ENCODE results near the gene AKNA. TPM values are rescaled to one million over a fixed set of nuclear protein-coding genes. Genes with fewer than 3 reads are reported as not detected.

The AKNA gene
- total RNA-seq, 1 donor from 2014 or later: 16.0 TPM

- Histone ChIP-seq H3K9ac (ENCODE audit: low read length) (no peak overlapping the region), H3K36me3 (ENCODE audit: insufficient read depth, low read length) (no peaks in the 10 kb centered on the region), H3K4me3 (ENCODE audit: insufficient read depth, low read depth, low read length) (no peak overlapping the region), H3K9me3 (ENCODE audit: insufficient read depth, low read depth, low read length) (no peaks in the 10 kb centered on the region), H3K27me3 (ENCODE audit: insufficient read depth, low read length) (peaks cover 5% of the 10 kb centered on the region), H3K4me1 (ENCODE audit: insufficient read depth, low read length) (peaks cover 3% of the 10 kb centered on the region), H3K4me2 (ENCODE audit: low read length) (no peak overlapping the region), H2AFZ (ENCODE audit: low read depth, low read length) (no peak overlapping the region), H4K20me1 (ENCODE audit: insufficient read depth, low read length) (no peaks in the 10 kb centered on the region), H3K79me2 (ENCODE audit: insufficient read depth, low read length) (no peaks in the 10 kb centered on the region), H3K27ac (ENCODE audit: low read depth, low read length) (no peak overlapping the region)
- no peaks in the 10 kb centered on the region for H3K27me3 Mint-ChIP-seq (ENCODE audit: low read depth, unreplicated experiment)
- no peaks in the 10 kb centered on the region for H3K9me3 Mint-ChIP-seq (ENCODE audit: unreplicated experiment)
- H3K4me1 Mint-ChIP-seq (ENCODE audit: low read depth, unreplicated experiment): peaks cover 19% of the 10 kb centered on the region
- FAIRE-seq: no peak
- H3K27ac Mint-ChIP-seq (ENCODE audit: unreplicated experiment): no peak overlapping the region
- H3K4me3 Mint-ChIP-seq (ENCODE audit: unreplicated experiment): no peak overlapping the region
- DNase-seq (ENCODE audit: low read depth): no peak
- TF ChIP-seq EZH2 (IDR thresholded peaks at IDR 0.05; ENCODE audit: insufficient read depth, low read length): no peak
- TF ChIP-seq, protein P1, sequence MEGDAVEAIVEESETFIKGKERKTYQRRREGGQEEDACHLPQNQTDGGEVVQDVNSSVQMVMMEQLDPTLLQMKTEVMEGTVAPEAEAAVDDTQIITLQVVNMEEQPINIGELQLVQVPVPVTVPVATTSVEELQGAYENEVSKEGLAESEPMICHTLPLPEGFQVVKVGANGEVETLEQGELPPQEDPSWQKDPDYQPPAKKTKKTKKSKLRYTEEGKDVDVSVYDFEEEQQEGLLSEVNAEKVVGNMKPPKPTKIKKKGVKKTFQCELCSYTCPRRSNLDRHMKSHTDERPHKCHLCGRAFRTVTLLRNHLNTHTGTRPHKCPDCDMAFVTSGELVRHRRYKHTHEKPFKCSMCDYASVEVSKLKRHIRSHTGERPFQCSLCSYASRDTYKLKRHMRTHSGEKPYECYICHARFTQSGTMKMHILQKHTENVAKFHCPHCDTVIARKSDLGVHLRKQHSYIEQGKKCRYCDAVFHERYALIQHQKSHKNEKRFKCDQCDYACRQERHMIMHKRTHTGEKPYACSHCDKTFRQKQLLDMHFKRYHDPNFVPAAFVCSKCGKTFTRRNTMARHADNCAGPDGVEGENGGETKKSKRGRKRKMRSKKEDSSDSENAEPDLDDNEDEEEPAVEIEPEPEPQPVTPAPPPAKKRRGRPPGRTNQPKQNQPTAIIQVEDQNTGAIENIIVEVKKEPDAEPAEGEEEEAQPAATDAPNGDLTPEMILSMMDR (IDR thresholded peaks at IDR 0.05; ENCODE audit: insufficient read depth, low read depth, low read length): no peak
- H3K36me3 Mint-ChIP-seq (ENCODE audit: low read depth, unreplicated experiment): peaks cover 3% of the 10 kb centered on the region
These were observed 13.6 kb upstream of the AKNA start for GRCh38 chr9:114401344-114401743.

- H3K4me2 ChIP-seq (ENCODE audit: low read length): no peak overlapping the region
- Mint-ChIP-seq H3K27me3 (ENCODE audit: low read depth, unreplicated experiment) (no peaks in the 10 kb centered on the region), H3K36me3 (ENCODE audit: low read depth, unreplicated experiment) (peaks cover 3% of the 10 kb centered on the region), H3K4me3 (ENCODE audit: unreplicated experiment) (no peak overlapping the region), H3K4me1 (ENCODE audit: low read depth, unreplicated experiment) (peaks cover 19% of the 10 kb centered on the region), H3K9me3 (ENCODE audit: unreplicated experiment) (no peaks in the 10 kb centered on the region), H3K27ac (ENCODE audit: unreplicated experiment) (no peak overlapping the region)
- H3K27ac ChIP-seq (ENCODE audit: low read depth, low read length): no peak overlapping the region
- FAIRE-seq: no peak
- TF ChIP-seq, protein P1 (IDR thresholded peaks at IDR 0.05; ENCODE audit: insufficient read depth, low read depth, low read length): no peak
- TF ChIP-seq EZH2 (IDR thresholded peaks at IDR 0.05; ENCODE audit: insufficient read depth, low read length): no peak
- H3K4me1 ChIP-seq (ENCODE audit: insufficient read depth, low read length): peaks cover 3% of the 10 kb centered on the region
- no peaks in the 10 kb centered on the region for H4K20me1 ChIP-seq (ENCODE audit: insufficient read depth, low read length)
- H3K36me3 ChIP-seq (ENCODE audit: insufficient read depth, low read length): no peaks in the 10 kb centered on the region
- no peaks in the 10 kb centered on the region for H3K9me3 ChIP-seq (ENCODE audit: insufficient read depth, low read depth, low read length)
- DNase-seq (ENCODE audit: low read depth): no peak
- H3K27me3 ChIP-seq (ENCODE audit: insufficient read depth, low read length): peaks cover 5% of the 10 kb centered on the region
- H3K4me3 ChIP-seq (ENCODE audit: insufficient read depth, low read depth, low read length): no peak overlapping the region
- no peak overlapping the region for H3K9ac ChIP-seq (ENCODE audit: low read length)
- no peak overlapping the region for H2AFZ ChIP-seq (ENCODE audit: low read depth, low read length)
- H3K79me2 ChIP-seq (ENCODE audit: insufficient read depth, low read length): no peaks in the 10 kb centered on the region
These were observed 13.0 kb upstream of the AKNA start for GRCh38 chr9:114400772-114401171.

GRCh38 chr9:114400219-114400618 is 12.4 kb upstream of the AKNA start:
- no peaks in the 10 kb centered on the region for H3K79me2 ChIP-seq (ENCODE audit: insufficient read depth, low read length)
- no peak overlapping the region for H3K27ac ChIP-seq (ENCODE audit: low read depth, low read length)
- no peak overlapping the region for H3K9ac ChIP-seq (ENCODE audit: low read length)
- no peak overlapping the region for H3K4me3 ChIP-seq (ENCODE audit: insufficient read depth, low read depth, low read length)
- peaks cover 3% of the 10 kb centered on the region for H3K4me1 ChIP-seq (ENCODE audit: insufficient read depth, low read length)
- H3K9me3 Mint-ChIP-seq (ENCODE audit: unreplicated experiment): no peaks in the 10 kb centered on the region
- peaks cover 3% of the 10 kb centered on the region for H3K36me3 Mint-ChIP-seq (ENCODE audit: low read depth, unreplicated experiment)
- H3K27ac Mint-ChIP-seq (ENCODE audit: unreplicated experiment): no peak overlapping the region
- H3K27me3 Mint-ChIP-seq (ENCODE audit: low read depth, unreplicated experiment): no peaks in the 10 kb centered on the region
- no peaks in the 10 kb centered on the region for H3K36me3 ChIP-seq (ENCODE audit: insufficient read depth, low read length)
- DNase-seq (ENCODE audit: low read depth): no peak
- H3K4me2 ChIP-seq (ENCODE audit: low read length): no peak overlapping the region
- no peaks in the 10 kb centered on the region for H4K20me1 ChIP-seq (ENCODE audit: insufficient read depth, low read length)
- no peak overlapping the region for H2AFZ ChIP-seq (ENCODE audit: low read depth, low read length)
- no peaks in the 10 kb centered on the region for H3K9me3 ChIP-seq (ENCODE audit: insufficient read depth, low read depth, low read length)
- no peak overlapping the region for H3K4me3 Mint-ChIP-seq (ENCODE audit: unreplicated experiment)
- H3K4me1 Mint-ChIP-seq (ENCODE audit: low read depth, unreplicated experiment): peaks cover 17% of the 10 kb centered on the region
- peaks cover 5% of the 10 kb centered on the region for H3K27me3 ChIP-seq (ENCODE audit: insufficient read depth, low read length)
- TF ChIP-seq EZH2 (IDR thresholded peaks at IDR 0.05; ENCODE audit: insufficient read depth, low read length): no peak
- TF ChIP-seq, protein P1 (IDR thresholded peaks at IDR 0.05; ENCODE audit: insufficient read depth, low read depth, low read length): no peak
- FAIRE-seq: no peak
